Fibroblast of lung (primary cell): ENCODE data around the gene MCAT. TPM values are rescaled to one million over a fixed set of nuclear protein-coding genes. Genes with fewer than 3 reads are reported as not detected.

Source experiments
- DNase-seq, 2 donors: peaks; one replicate each; pipeline versions ENCODE4 v3.0.0 to v3.0.0-alpha.2; 2010; ENCODE audit warnings: low read depth in 2 of 2
- H2AFZ ChIP-seq: 2 replicates; pipeline ENCODE4 v1.5.1; 2012; ENCODE audit warnings: low read length, control low read depth, inconsistent platforms
- H3K27ac ChIP-seq: 2 replicates; pipeline ENCODE4 v1.5.1; 2011; ENCODE audit warnings: low read length, control low read depth; ENCODE audit not compliant: insufficient read depth
- H3K27me3 ChIP-seq: 2 replicates; pipeline ENCODE4 v1.5.1; 2011; ENCODE audit warnings: mild to moderate bottlenecking, low read length; ENCODE audit not compliant: control insufficient read depth, insufficient read depth
- H3K36me3 ChIP-seq: 2 replicates; pipeline ENCODE4 v1.5.1; 2011; ENCODE audit warnings: low read length; ENCODE audit not compliant: control insufficient read depth, insufficient read depth
- H3K4me1 ChIP-seq: 2 replicates; pipeline ENCODE4 v1.5.1; 2011; ENCODE audit warnings: low read length; ENCODE audit not compliant: control insufficient read depth, insufficient read depth; ENCODE audit errors: extremely low read depth
- H3K4me2 ChIP-seq: 2 replicates; pipeline ENCODE4 v1.5.1; 2011; ENCODE audit warnings: low read length, control low read depth; ENCODE audit not compliant: insufficient read depth; ENCODE audit errors: extremely low read depth
- H3K4me3 ChIP-seq, 4 experiments: fragments of 200-600 bp in 1 of 4; sonication (generic) in 1 of 4; replicated peaks in 1 of 4; 2 replicates each; pipeline ENCODE4 v1.5.1; 2011 to 2016; ENCODE audit warnings: low read length in 4 of 4, low read depth in 3 of 4, mild to moderate bottlenecking in 3 of 4, control low read depth in 2 of 4, inconsistent platforms in 1 of 4, mixed read lengths in 1 of 4; ENCODE audit not compliant: insufficient read depth in 1 of 4; ENCODE audit errors: control extremely low read depth in 1 of 4
- H3K79me2 ChIP-seq: 2 replicates; pipeline ENCODE4 v1.5.1; 2012; ENCODE audit warnings: mild to moderate bottlenecking, low read length, inconsistent platforms; ENCODE audit not compliant: control insufficient read depth, insufficient read depth
- H3K9ac ChIP-seq: 2 replicates; pipeline ENCODE4 v1.5.1; 2011; ENCODE audit warnings: mild to moderate bottlenecking, low read length, control low read depth; ENCODE audit not compliant: insufficient read depth
- H3K9me3 ChIP-seq: 2 replicates; pipeline ENCODE4 v1.5.1; 2012; ENCODE audit warnings: low read depth, low read length; ENCODE audit not compliant: control insufficient read depth, insufficient read depth
- H4K20me1 ChIP-seq: 2 replicates; pipeline ENCODE4 v1.5.1; 2011; ENCODE audit warnings: low read length; ENCODE audit not compliant: control insufficient read depth, insufficient read depth; ENCODE audit errors: extremely low read depth
- EZH2 ChIP-seq: IDR thresholded peaks from 2 replicates; pipeline ENCODE4 v1.5.1; 2012; ENCODE audit warnings: low read length, control low read depth, mild to moderate bottlenecking; ENCODE audit errors: missing control alignments
- polyA plus RNA-seq, 2 donors: library from polyadenylated mRNA; depleted of rRNA in 1 of 2; stranded (reverse) in 1 of 2; unstranded in 1 of 2; fragments of >200 nt; gene quantifications; 2 replicates each; pipeline ENCODE4 v1.2.1, GENCODE V29; 2011 to 2012; ENCODE audit warnings: missing spikeins in 1 of 2
- total RNA-seq: library from RNA; depleted of rRNA; stranded (reverse); fragments of >200 nt; gene quantifications from 2 replicates; pipeline ENCODE4 v1.2.1, GENCODE V29; 2014
- TF ChIP-seq, protein P1 (sequence below), 2 donors: IDR thresholded peaks in 1 of 2; conservative IDR thresholded peaks in 1 of 2; 1 replicate in 1 of 2; 2 replicates in 1 of 2; pipeline ENCODE4 v1.5.1; 2011 to 2012; ENCODE audit warnings: low read length in 2 of 2, control low read depth in 1 of 2, inconsistent platforms in 1 of 2, low read depth in 1 of 2, mild to moderate bottlenecking in 1 of 2

MCAT gene
- total and polyA plus RNA-seq, 2 donors (not counting 1 experiment from before 2014, with no cell fraction given) = 8.4 to 9.3 TPM

DNA sequence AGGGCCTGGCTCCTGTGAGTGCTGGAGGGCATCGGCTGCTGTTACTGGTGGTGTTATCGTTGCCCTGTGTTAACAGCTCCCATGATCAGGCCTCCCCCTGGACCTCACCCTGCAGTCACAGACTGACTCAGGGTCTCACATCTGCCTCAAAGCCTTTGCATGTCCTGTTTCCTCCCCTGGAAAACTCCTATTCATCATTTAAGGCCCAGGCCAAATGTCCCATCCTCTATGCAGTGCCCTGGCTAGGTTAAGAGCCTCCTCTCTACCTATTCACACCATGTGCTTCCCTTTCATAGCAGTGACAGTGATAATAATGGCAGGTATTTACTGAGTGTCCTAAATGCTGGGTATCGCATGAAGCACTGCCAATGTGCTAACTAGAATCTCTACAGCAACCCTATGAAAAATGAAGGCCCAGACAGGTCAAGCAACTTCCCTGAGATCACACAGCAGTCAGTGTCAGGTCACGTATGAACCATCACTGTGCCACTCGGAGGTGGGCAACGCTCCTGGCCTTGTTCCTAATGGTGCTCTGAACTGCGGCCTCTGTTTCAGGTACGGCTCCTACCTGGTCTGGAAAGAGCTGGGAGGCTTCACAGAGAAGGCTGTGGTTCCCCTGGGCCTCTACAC lies 17.4 kb upstream of the MCAT start:
- no peaks in the 10 kb centered on the region for H3K9me3 ChIP-seq
- no peak overlapping the region for H2AFZ ChIP-seq
- no peak overlapping the region for H3K4me2 ChIP-seq
- H3K4me1 ChIP-seq = peaks cover 12% of the 10 kb centered on the region
- no peaks in the 10 kb centered on the region for H3K27me3 ChIP-seq
- peaks cover 6% of the 10 kb centered on the region for H3K36me3 ChIP-seq
- H3K4me3 ChIP-seq = no peak overlapping the region
- H3K9ac ChIP-seq = no peak overlapping the region
- no peak for DNase-seq
- no peak for TF ChIP-seq EZH2
- TF ChIP-seq, protein P1, sequence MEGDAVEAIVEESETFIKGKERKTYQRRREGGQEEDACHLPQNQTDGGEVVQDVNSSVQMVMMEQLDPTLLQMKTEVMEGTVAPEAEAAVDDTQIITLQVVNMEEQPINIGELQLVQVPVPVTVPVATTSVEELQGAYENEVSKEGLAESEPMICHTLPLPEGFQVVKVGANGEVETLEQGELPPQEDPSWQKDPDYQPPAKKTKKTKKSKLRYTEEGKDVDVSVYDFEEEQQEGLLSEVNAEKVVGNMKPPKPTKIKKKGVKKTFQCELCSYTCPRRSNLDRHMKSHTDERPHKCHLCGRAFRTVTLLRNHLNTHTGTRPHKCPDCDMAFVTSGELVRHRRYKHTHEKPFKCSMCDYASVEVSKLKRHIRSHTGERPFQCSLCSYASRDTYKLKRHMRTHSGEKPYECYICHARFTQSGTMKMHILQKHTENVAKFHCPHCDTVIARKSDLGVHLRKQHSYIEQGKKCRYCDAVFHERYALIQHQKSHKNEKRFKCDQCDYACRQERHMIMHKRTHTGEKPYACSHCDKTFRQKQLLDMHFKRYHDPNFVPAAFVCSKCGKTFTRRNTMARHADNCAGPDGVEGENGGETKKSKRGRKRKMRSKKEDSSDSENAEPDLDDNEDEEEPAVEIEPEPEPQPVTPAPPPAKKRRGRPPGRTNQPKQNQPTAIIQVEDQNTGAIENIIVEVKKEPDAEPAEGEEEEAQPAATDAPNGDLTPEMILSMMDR (conservative IDR thresholded peaks at IDR 0.05 in 1 of 2, IDR thresholded peaks at IDR 0.05 in 1 of 2; ENCODE audit: low read depth in 1 of 2, low read length in 2 of 2) = no peak
- H3K79me2 ChIP-seq = peaks cover 11% of the 10 kb centered on the region
- no peaks in the 10 kb centered on the region for H4K20me1 ChIP-seq
- H3K27ac ChIP-seq = no peak overlapping the region

DNA sequence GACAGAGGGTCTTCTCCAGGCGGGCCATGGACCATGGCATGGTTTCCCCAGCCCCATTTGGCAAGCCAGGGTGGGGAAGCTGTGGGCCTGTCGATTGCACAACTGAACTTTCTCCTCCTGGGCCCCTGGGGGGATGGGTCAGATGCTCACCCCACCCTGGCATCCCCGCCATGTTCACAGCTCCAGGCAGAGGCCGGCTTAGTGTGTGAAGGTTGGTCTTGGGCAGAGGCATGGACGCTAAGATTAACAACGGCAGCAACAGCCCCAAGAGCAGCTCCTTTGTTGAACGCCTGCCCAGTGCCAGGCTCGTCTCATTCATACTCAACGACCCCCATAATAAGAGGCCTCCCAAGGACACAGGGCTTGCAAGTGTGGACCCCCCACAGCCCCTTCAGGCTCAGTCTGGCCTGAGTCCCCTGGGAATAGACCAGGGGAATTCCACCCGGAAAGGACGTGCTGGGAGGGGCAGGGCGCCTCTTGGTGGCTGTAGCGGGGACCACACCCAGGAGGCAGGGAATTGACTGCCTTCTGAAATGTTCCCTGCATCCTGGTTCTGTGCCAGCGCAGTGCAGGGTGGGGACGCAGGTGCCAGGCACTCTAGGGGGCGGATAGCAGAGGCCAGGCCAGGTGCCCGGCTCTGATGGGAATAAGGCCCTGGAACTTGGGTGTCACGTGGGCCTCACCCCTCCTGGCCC lies 16.4 kb upstream of the MCAT start:
- no peak overlapping the region for H2AFZ ChIP-seq
- no peaks in the 10 kb centered on the region for H3K27me3 ChIP-seq
- no peaks in the 10 kb centered on the region for H3K9me3 ChIP-seq
- no peak overlapping the region for H3K9ac ChIP-seq
- DNase-seq = no peak
- H3K79me2 ChIP-seq = peaks cover 15% of the 10 kb centered on the region
- H3K4me2 ChIP-seq = no peak overlapping the region
- H3K36me3 ChIP-seq = peaks cover 6% of the 10 kb centered on the region
- H4K20me1 ChIP-seq = no peaks in the 10 kb centered on the region
- H3K4me1 ChIP-seq = peaks cover 14% of the 10 kb centered on the region
- no peak overlapping the region for H3K27ac ChIP-seq
- H3K4me3 ChIP-seq = no peak overlapping the region
- TF ChIP-seq EZH2 = no peak
- TF ChIP-seq, protein P1 (conservative IDR thresholded peaks at IDR 0.05 in 1 of 2, IDR thresholded peaks at IDR 0.05 in 1 of 2; ENCODE audit: low read depth in 1 of 2, low read length in 2 of 2) = peak in 1 of 2 donors; percentile 20

DNA sequence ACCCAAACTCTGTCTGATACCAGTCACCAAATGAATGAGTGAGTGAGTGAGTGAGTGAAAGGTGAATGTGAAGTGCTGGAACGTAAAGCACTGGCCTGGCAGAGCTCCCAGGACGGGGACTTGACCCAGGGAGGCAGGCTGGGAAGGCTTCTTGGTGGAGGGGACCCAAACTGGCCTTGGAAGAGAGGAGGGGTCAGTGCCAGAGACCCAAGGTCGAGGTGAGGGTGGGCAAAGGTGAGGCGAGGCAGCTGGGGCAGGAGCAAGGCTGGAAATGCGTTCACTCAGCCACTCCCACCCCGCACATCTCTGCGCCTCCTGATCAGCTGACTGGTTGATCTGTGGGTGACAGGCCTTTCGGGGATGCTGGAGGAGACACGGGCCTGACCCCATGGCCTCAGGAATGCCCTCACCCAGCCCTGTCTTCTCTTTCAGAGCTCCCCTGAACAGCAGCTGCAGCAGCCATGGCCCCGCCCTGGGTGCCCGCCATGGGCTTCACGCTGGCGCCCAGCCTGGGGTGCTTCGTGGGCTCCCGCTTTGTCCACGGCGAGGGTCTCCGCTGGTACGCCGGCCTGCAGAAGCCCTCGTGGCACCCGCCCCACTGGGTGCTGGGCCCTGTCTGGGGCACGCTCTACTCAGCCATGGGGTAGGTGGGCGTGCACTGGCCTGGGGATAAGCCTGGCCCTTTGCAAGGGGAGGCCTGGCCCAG lies 15.7 kb upstream of the MCAT start:
- H3K9ac ChIP-seq = no peak overlapping the region
- no peak for TF ChIP-seq EZH2
- TF ChIP-seq, protein P1 (conservative IDR thresholded peaks at IDR 0.05 in 1 of 2, IDR thresholded peaks at IDR 0.05 in 1 of 2; ENCODE audit: low read depth in 1 of 2, low read length in 2 of 2) = no peak
- H3K36me3 ChIP-seq = peaks cover 6% of the 10 kb centered on the region
- H3K27ac ChIP-seq = no peak overlapping the region
- no peaks in the 10 kb centered on the region for H3K27me3 ChIP-seq
- H3K9me3 ChIP-seq = no peaks in the 10 kb centered on the region
- no peak overlapping the region for H3K4me3 ChIP-seq
- no peak for DNase-seq
- peaks cover 14% of the 10 kb centered on the region for H3K4me1 ChIP-seq
- H4K20me1 ChIP-seq = no peaks in the 10 kb centered on the region
- peaks cover 19% of the 10 kb centered on the region for H3K79me2 ChIP-seq
- no peak overlapping the region for H2AFZ ChIP-seq
- H3K4me2 ChIP-seq = no peak overlapping the region
